ENCODE results near the gene PRDM16.

PRDM16 gene

GRCh38 chr1:3262681-3263286, 193.8 kb downstream of the PRDM16 start:
- no peak for DNase-seq (ENCODE audit: low spot score)

GRCh38 chr1:3263790-3264189, 194.8 kb downstream of the PRDM16 start:
- no peak for DNase-seq (ENCODE audit: low spot score)

- DNase-seq (ENCODE audit: low spot score): no peak
These were observed 195.5 kb downstream of the PRDM16 start for GRCh38 chr1:3264456-3264855.

GRCh38 chr1:3265835-3266805, 197.1 kb downstream of the PRDM16 start:
- no peak for DNase-seq (ENCODE audit: low spot score)

GRCh38 chr1:3266870-3267549, 198.0 kb downstream of the PRDM16 start:
- no peak for DNase-seq (ENCODE audit: low spot score)

- no peak for DNase-seq (ENCODE audit: low spot score)
These were observed 198.7 kb downstream of the PRDM16 start for GRCh38 chr1:3267550-3268270.

- DNase-seq (ENCODE audit: low spot score): no peak
These were observed 199.3 kb downstream of the PRDM16 start for GRCh38 chr1:3268281-3268680.

- no peak for DNase-seq (ENCODE audit: low spot score)
These were observed 201.6 kb downstream of the PRDM16 start for GRCh38 chr1:3270403-3271245.

- DNase-seq (ENCODE audit: low spot score): no peak
These were observed 202.9 kb downstream of the PRDM16 start for GRCh38 chr1:3271866-3272265.

- no peak for DNase-seq (ENCODE audit: low spot score)
These were observed 203.5 kb downstream of the PRDM16 start for GRCh38 chr1:3272321-3273045.

GRCh38 chr1:3273447-3273846, 204.4 kb downstream of the PRDM16 start:
- DNase-seq (ENCODE audit: low spot score): no peak

GRCh38 chr1:3274972-3275371, 206.0 kb downstream of the PRDM16 start:
- no peak for DNase-seq (ENCODE audit: low spot score)

- DNase-seq (ENCODE audit: low spot score): no peak
These were observed 206.7 kb downstream of the PRDM16 start for GRCh38 chr1:3275471-3276340.

GRCh38 chr1:3276341-3276800, 207.4 kb downstream of the PRDM16 start:
- no peak for DNase-seq (ENCODE audit: low spot score)

GRCh38 chr1:3277011-3277471, 208.0 kb downstream of the PRDM16 start:
- DNase-seq (ENCODE audit: low spot score): no peak

- no peak for DNase-seq (ENCODE audit: low spot score)
These were observed 208.6 kb downstream of the PRDM16 start for GRCh38 chr1:3277623-3278022.

- DNase-seq (ENCODE audit: low spot score): no peak
These were observed 209.6 kb downstream of the PRDM16 start for GRCh38 chr1:3278416-3279181.

- DNase-seq (ENCODE audit: low spot score): no peak
These were observed 210.1 kb downstream of the PRDM16 start for GRCh38 chr1:3279182-3279470.

- no peak for DNase-seq (ENCODE audit: low spot score)
These were observed 212.7 kb downstream of the PRDM16 start for GRCh38 chr1:3281735-3282134.

Data from putamen (tissue), 1 donor.